ENCODE data around the gene VEZT. TPM values are rescaled to one million over a fixed set of nuclear protein-coding genes. Genes with fewer than 3 reads are reported as not detected.

Gene VEZT
- total and polyA plus RNA-seq, 9 of the 15 experiments (the other 6 are each of a cell fraction or from before 2014, with no cell fraction given), result 16.1 to 61.5 (median 32.6) TPM

- TF ChIP-seq PML (IDR thresholded peaks at IDR 0.05; ENCODE audit: low read length), result peak; percentile 44
- TF ChIP-seq PBX2 (CRISPR knock-in tag; IDR thresholded peaks at IDR 0.05; ENCODE audit: low read depth), result no peak
- peak; percentile 60 for TF ChIP-seq PBX2 (tag; conservative IDR thresholded peaks at IDR 0.05; ENCODE audit: low read depth)
- no peak for TF ChIP-seq BRF1 (IDR thresholded peaks at IDR 0.05; ENCODE audit: borderline replicate concordance, extremely low read depth, insufficient read length)
- no peak for TF ChIP-seq ARNT (IDR thresholded peaks at IDR 0.05)
- no peak for TF ChIP-seq THAP12 (CRISPR knock-in tag; IDR thresholded peaks at IDR 0.05)
- TF ChIP-seq IRF2 (CRISPR knock-in tag; IDR thresholded peaks at IDR 0.05), result no peak
- no peak for TF ChIP-seq RNF2 (IDR thresholded peaks at IDR 0.05)
- TF ChIP-seq ZNF707 (CRISPR knock-in tag; conservative IDR thresholded peaks at IDR 0.05), result no peak
- no peak for TF ChIP-seq ZNF398 (CRISPR knock-in tag; IDR thresholded peaks at IDR 0.05)
- no peak for TF ChIP-seq AFF4 (CRISPR knock-in tag; IDR thresholded peaks at IDR 0.05)
- TF ChIP-seq PHB (CRISPR knock-in tag; IDR thresholded peaks at IDR 0.05), result no peak
- no peak for TF ChIP-seq ERF (CRISPR knock-in tag; IDR thresholded peaks at IDR 0.05)
- no peak for TF ChIP-seq ZNF140 (CRISPR knock-in tag; IDR thresholded peaks at IDR 0.05)
- no peak for TF ChIP-seq ZNF764 (CRISPR knock-in tag; IDR thresholded peaks at IDR 0.05; ENCODE audit: low read depth)
- TF ChIP-seq ZNF124 (CRISPR knock-in tag; IDR thresholded peaks at IDR 0.05), result no peak
- no peak for TF ChIP-seq ZNF143 (CRISPR knock-in tag; IDR thresholded peaks at IDR 0.05)
Measured at GRCh38 chr12:95173392-95174251, 44.0 kb upstream of the VEZT start (continued).

Data from K562 (cell line).